ENCODE measurements around the gene CSNK1G3. TPM values are rescaled to one million over a fixed set of nuclear protein-coding genes. Genes with fewer than 3 reads are reported as not detected.
A peak's percentile ranks its signal among the peaks of the same experiment; 100 is the strongest.
"Not testable (repeated sequence)": the region's sequence is repeated elsewhere in the genome, so short reads cannot be mapped to it uniquely, and the experiment has no call there.

Gene CSNK1G3
- polyA plus RNA-seq (2013): 37.9 and 40.6 TPM in 2 replicates

DNA sequence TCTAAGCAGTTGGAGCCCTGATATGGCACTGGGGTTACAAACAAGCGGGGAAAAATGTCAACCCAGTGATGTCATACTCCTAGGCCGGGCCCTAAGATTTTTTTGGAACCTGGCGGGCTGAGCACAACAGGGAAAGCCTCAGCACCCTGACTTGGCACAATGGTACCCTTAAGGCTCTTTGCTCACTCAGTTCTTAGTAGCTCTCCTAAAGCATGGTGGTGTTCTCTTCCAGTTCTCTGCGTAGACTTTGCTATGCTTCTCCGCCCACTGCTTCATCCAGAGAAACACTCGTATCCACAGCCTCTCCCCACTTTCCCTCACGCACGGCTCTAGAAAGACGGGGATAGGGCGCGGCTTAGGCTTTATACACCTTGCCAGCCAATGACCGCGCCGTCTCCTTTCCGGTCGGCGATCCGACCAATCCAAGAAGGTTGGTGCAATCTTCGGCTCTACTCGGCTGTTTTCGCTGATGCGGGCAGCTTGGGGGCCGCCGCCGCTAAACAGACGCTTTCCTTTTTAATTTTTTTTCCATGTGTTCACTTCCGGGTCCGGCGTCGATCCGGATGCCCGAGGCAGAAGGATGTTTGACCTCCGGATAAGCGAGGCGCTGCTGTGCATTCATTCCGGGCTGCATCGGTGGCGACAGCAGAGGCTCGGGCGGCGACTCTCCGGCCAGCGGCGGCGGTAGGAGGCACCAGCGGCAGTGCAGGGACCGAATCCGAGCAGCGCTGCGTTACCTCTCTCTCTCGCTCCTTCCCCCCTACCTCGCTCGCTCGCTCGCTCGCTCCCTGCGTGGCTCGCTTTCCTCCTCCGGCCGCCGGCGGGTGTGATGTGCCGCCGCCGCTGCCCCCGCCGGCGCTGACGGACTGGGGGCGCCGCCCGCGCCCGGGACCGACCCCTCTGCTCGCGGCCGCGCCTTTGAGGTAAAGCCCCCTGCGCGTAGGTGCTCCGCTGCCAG is at the start of gene CSNK1G3:
Gene CSNK1G3 (plus strand): TSS at position 530 of the 958 bp plus-strand sequence. CDS start 33,487 bp downstream, outside the sequence.
- peak within 1 kb of the TSS; percentile 95 for H2AFZ ChIP-seq (ENCODE audit: insufficient read depth, low read length, poor library complexity)
- peak within 1 kb of the TSS; percentile 79 for H2BK120ac ChIP-seq (ENCODE audit: insufficient read depth, low read length, poor library complexity)
- H4K8ac ChIP-seq (ENCODE audit: low read depth, low read length): peak within 1 kb of the TSS; percentile 93
- peak within 1 kb of the TSS; percentile 90 for H2BK5ac ChIP-seq (ENCODE audit: low read depth, low read length, poor library complexity)
- H3K36me3 ChIP-seq (ENCODE audit: control insufficient read depth in 1 of 2, insufficient read depth in 2 of 2, low read length in 2 of 2): no peaks in the 10 kb centered on the region
- H4K12ac ChIP-seq (ENCODE audit: low read depth, low read length): peak within 1 kb of the TSS; percentile 92
- peak within 1 kb of the TSS; percentile 72 for H3K9ac ChIP-seq (ENCODE audit: low read length)
- peak within 1 kb of the TSS; percentile 88 for H3K4ac ChIP-seq (ENCODE audit: low read depth, low read length)
- peak within 1 kb of the TSS; percentile 93 for H3K14ac ChIP-seq (ENCODE audit: low read length)
- no peaks in the 10 kb centered on the region for H3K27me3 ChIP-seq (ENCODE audit: insufficient read depth, low read length)
- H3K4me3 ChIP-seq (ENCODE audit: low read depth, low read length): peak within 1 kb of the TSS; percentile 87
- no peak within 1 kb of the TSS for H3K23ac ChIP-seq (ENCODE audit: low read length)
- peaks cover 11% of the 10 kb centered on the region for H3K79me1 ChIP-seq (ENCODE audit: low read length)
- H3K18ac ChIP-seq (ENCODE audit: low read length): peak within 1 kb of the TSS; percentile 96
- H3K4me2 ChIP-seq (ENCODE audit: low read length): peak within 1 kb of the TSS; percentile 66
- peak within 1 kb of the TSS; percentile 92 for H4K91ac ChIP-seq (ENCODE audit: low read depth, low read length)
- H3K27ac ChIP-seq (ENCODE audit: low read depth, low read length): peak within 1 kb of the TSS; percentile 84
- no CpG with 5 or more reads among the region's 82 CpGs for WGBS (ENCODE audit: extremely low coverage, insufficient coverage, insufficient read length)
- H3K9me3 ChIP-seq (ENCODE audit: insufficient read depth, low read depth, low read length): no peaks in the 10 kb centered on the region
- no peak within 1 kb of the TSS for H2AK5ac ChIP-seq (ENCODE audit: low read length)
- H3K79me2 ChIP-seq (ENCODE audit: control insufficient read depth, insufficient read depth, low read length, poor library complexity): peaks cover 13% of the 10 kb centered on the region
- no peak within 1 kb of the TSS for H2BK12ac ChIP-seq (ENCODE audit: low read length)
- peak; percentile 96 to 98 for DNase-seq
- peaks cover 0 to 4% of the 10 kb centered on the region in 2 experiments for H3K4me1 ChIP-seq (ENCODE audit: control insufficient read depth in 1 of 2, insufficient read depth in 2 of 2, low read length in 2 of 2)

DNA sequence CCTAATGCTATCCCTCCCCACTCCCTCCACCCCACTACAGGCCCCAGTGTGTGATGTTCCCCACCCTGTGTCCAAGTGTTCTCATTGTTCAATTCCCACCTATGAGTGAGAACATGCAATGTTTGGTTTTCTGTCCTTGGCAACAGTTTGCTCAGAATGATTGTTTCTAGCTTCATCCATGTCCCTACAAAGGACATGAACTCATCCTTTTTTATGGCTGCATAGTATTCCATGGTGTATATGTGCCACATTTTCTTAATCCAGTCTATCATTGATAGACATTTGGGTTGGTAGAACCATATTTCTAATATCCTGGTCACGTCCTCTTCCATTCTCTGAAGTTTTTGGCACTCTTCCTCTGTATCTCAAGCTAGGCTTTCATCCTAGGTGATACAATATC is 45.1 kb upstream of the CSNK1G3 start:
- H2AFZ ChIP-seq (ENCODE audit: insufficient read depth, low read length, poor library complexity); H3K4me3 ChIP-seq (ENCODE audit: low read depth, low read length); H3K9me3 ChIP-seq (ENCODE audit: insufficient read depth, low read depth, low read length); H3K79me2 ChIP-seq (ENCODE audit: control insufficient read depth, insufficient read depth, low read length, poor library complexity); H4K8ac ChIP-seq (ENCODE audit: low read depth, low read length); H3K9ac ChIP-seq (ENCODE audit: low read length); DNase-seq; H3K36me3 ChIP-seq (ENCODE audit: control insufficient read depth in 1 of 2, insufficient read depth in 2 of 2, low read length in 2 of 2); H2BK5ac ChIP-seq (ENCODE audit: low read depth, low read length, poor library complexity); H3K23ac ChIP-seq (ENCODE audit: low read length); H3K4me2 ChIP-seq (ENCODE audit: low read length); H2BK120ac ChIP-seq (ENCODE audit: insufficient read depth, low read length, poor library complexity); H3K79me1 ChIP-seq (ENCODE audit: low read length); H4K91ac ChIP-seq (ENCODE audit: low read depth, low read length); H3K27me3 ChIP-seq (ENCODE audit: insufficient read depth, low read length); H2AK5ac ChIP-seq (ENCODE audit: low read length); H2BK12ac ChIP-seq (ENCODE audit: low read length); H3K4me1 ChIP-seq (ENCODE audit: control insufficient read depth in 1 of 2, insufficient read depth in 2 of 2, low read length in 2 of 2); H3K4ac ChIP-seq (ENCODE audit: low read depth, low read length); H3K27ac ChIP-seq (ENCODE audit: low read depth, low read length); H3K14ac ChIP-seq (ENCODE audit: low read length); H3K18ac ChIP-seq (ENCODE audit: low read length); H4K12ac ChIP-seq (ENCODE audit: low read depth, low read length): not testable (repeated sequence)
- no CpG with 5 or more reads among the region's 1 CpG for WGBS (ENCODE audit: extremely low coverage, insufficient coverage, insufficient read length)

GRCh38 chr5:123471385-123471784 is 40.6 kb upstream of the CSNK1G3 start:
- Histone ChIP-seq H3K4me3 (ENCODE audit: low read depth, low read length) (no peak overlapping the region), H3K36me3 (ENCODE audit: control insufficient read depth in 1 of 2, insufficient read depth in 2 of 2, low read length in 2 of 2) (no peaks in the 10 kb centered on the region), H3K23ac (ENCODE audit: low read length) (no peak overlapping the region), H2BK5ac (ENCODE audit: low read depth, low read length, poor library complexity) (no peak overlapping the region), H3K79me1 (ENCODE audit: low read length) (no peaks in the 10 kb centered on the region), H3K27ac (ENCODE audit: low read depth, low read length) (no peak overlapping the region), H2AK5ac (ENCODE audit: low read length) (no peak overlapping the region), H2BK12ac (ENCODE audit: low read length) (no peak overlapping the region), H3K4me1 (ENCODE audit: control insufficient read depth in 1 of 2, insufficient read depth in 2 of 2, low read length in 2 of 2) (no peaks in the 10 kb centered on the region), H3K9ac (ENCODE audit: low read length) (no peak overlapping the region), H2AFZ (ENCODE audit: insufficient read depth, low read length, poor library complexity) (no peak overlapping the region), H3K9me3 (ENCODE audit: insufficient read depth, low read depth, low read length) (no peaks in the 10 kb centered on the region), H3K18ac (ENCODE audit: low read length) (no peak overlapping the region), H4K91ac (ENCODE audit: low read depth, low read length) (no peak overlapping the region), H3K4ac (ENCODE audit: low read depth, low read length) (no peak overlapping the region), H2BK120ac (ENCODE audit: insufficient read depth, low read length, poor library complexity) (no peak overlapping the region), H4K12ac (ENCODE audit: low read depth, low read length) (no peak overlapping the region), H3K4me2 (ENCODE audit: low read length) (no peak overlapping the region), H3K27me3 (ENCODE audit: insufficient read depth, low read length) (no peaks in the 10 kb centered on the region), H4K8ac (ENCODE audit: low read depth, low read length) (no peak overlapping the region), H3K79me2 (ENCODE audit: control insufficient read depth, insufficient read depth, low read length, poor library complexity) (no peaks in the 10 kb centered on the region), H3K14ac (ENCODE audit: low read length) (no peak overlapping the region)
- no CpG with 5 or more reads among the region's 3 CpGs for WGBS (ENCODE audit: extremely low coverage, insufficient coverage, insufficient read length)
- no peak for DNase-seq

DNA sequence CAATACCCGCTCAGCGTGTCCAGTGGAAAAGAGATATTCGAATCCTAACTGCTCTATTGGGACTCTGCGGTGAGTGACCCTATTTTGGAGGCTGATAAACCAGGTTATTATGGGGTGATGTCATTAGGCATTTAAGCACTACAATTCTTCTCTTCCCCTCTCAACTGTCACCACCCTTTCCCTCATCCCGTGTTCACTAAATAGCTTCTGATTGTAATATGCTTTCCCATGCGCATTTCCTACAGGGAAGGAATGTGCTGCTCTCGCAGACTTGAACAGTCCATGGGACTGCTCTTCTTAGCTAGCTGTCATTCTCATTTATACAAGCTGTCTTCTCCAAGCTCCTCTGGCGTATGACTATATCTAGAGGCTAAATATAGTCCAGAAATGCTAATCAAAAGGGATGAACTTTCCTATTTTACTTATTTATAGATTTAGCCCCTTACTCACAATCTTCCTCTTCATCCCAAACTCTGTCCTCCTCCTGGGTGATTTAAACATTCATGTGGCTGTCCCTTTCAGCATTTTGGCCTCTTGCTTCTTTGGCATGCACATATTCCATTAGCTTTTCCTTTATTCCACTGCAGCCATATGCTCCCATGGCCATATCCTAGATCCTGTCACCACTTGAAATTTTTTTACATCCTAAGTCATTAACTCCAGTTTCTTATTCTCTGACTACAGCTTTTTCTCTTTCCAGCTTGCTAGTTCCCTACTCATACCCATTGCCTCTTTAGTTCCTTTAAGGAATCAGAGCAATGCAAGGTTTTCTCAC is 39.6 kb upstream of the CSNK1G3 start:
- H3K4me2 ChIP-seq (ENCODE audit: low read length): no peak overlapping the region
- no peak overlapping the region for H4K8ac ChIP-seq (ENCODE audit: low read depth, low read length)
- no peaks in the 10 kb centered on the region for H3K79me2 ChIP-seq (ENCODE audit: control insufficient read depth, insufficient read depth, low read length, poor library complexity)
- H3K14ac ChIP-seq (ENCODE audit: low read length): no peak overlapping the region
- no peak overlapping the region for H3K4me3 ChIP-seq (ENCODE audit: low read depth, low read length)
- no peaks in the 10 kb centered on the region for H3K79me1 ChIP-seq (ENCODE audit: low read length)
- H3K36me3 ChIP-seq (ENCODE audit: control insufficient read depth in 1 of 2, insufficient read depth in 2 of 2, low read length in 2 of 2): no peaks in the 10 kb centered on the region
- no peak overlapping the region for H3K18ac ChIP-seq (ENCODE audit: low read length)
- no peak overlapping the region for H3K27ac ChIP-seq (ENCODE audit: low read depth, low read length)
- no peak overlapping the region for H2BK12ac ChIP-seq (ENCODE audit: low read length)
- H2BK5ac ChIP-seq (ENCODE audit: low read depth, low read length, poor library complexity): no peak overlapping the region
- no peak overlapping the region for H3K4ac ChIP-seq (ENCODE audit: low read depth, low read length)
- H4K12ac ChIP-seq (ENCODE audit: low read depth, low read length): no peak overlapping the region
- no peak overlapping the region for H3K23ac ChIP-seq (ENCODE audit: low read length)
- H3K9me3 ChIP-seq (ENCODE audit: insufficient read depth, low read depth, low read length): no peaks in the 10 kb centered on the region
- no peak overlapping the region for H4K91ac ChIP-seq (ENCODE audit: low read depth, low read length)
- no CpG with 5 or more reads among the region's 8 CpGs for WGBS (ENCODE audit: extremely low coverage, insufficient coverage, insufficient read length)
- H3K27me3 ChIP-seq (ENCODE audit: insufficient read depth, low read length): no peaks in the 10 kb centered on the region
- H2AK5ac ChIP-seq (ENCODE audit: low read length): no peak overlapping the region
- no peak for DNase-seq
- no peaks in the 10 kb centered on the region for H3K4me1 ChIP-seq (ENCODE audit: control insufficient read depth in 1 of 2, insufficient read depth in 2 of 2, low read length in 2 of 2)
- H2BK120ac ChIP-seq (ENCODE audit: insufficient read depth, low read length, poor library complexity): no peak overlapping the region
- no peak overlapping the region for H3K9ac ChIP-seq (ENCODE audit: low read length)
- no peak overlapping the region for H2AFZ ChIP-seq (ENCODE audit: insufficient read depth, low read length, poor library complexity)
